H1 (cell line): ENCODE measurements around the gene LY6G6F. TPM values are rescaled to one million over a fixed set of nuclear protein-coding genes. Genes with fewer than 3 reads are reported as not detected.

ENCODE experiments used
- BCL11A ChIP-seq, 2 experiments: IDR thresholded peaks; one replicate each; pipeline ENCODE4 v1.6.1; 2011; ENCODE audit warnings: low read depth in 2 of 2, low read length in 2 of 2, mild to moderate bottlenecking in 2 of 2
- EGR1 ChIP-seq: IDR thresholded peaks from 2 replicates; pipeline ENCODE4 v1.6.1; 2011; ENCODE audit warnings: low read depth, low read length, borderline replicate concordance
- EP300 ChIP-seq, 2 experiments: IDR thresholded peaks; 1 replicate in 1 of 2; 2 replicates in 1 of 2; pipeline ENCODE4 v1.6.1; 2011 to 2012; ENCODE audit warnings: low read depth in 2 of 2, low read length in 2 of 2, mild to moderate bottlenecking in 2 of 2, borderline replicate concordance in 1 of 2, inconsistent platforms in 1 of 2, moderate library complexity in 1 of 2
- EZH2 ChIP-seq: fragments of 200-600 bp; sonication (generic); IDR thresholded peaks from 2 replicates; pipeline ENCODE4 v1.7.1; 2012; ENCODE audit warnings: low read depth, mild to moderate bottlenecking, moderate library complexity, low read length, inconsistent platforms; ENCODE audit not compliant: severe bottlenecking
- GABPA ChIP-seq: IDR thresholded peaks from 2 replicates; pipeline ENCODE4 v1.6.1; 2011; ENCODE audit warnings: mild to moderate bottlenecking, low read length, moderate library complexity, borderline replicate concordance; ENCODE audit not compliant: insufficient read depth
- HDAC2 ChIP-seq, 2 experiments: fragments of 300-600 bp in 1 of 2; sonication (generic) in 1 of 2; IDR thresholded peaks; 2 replicates each; pipeline ENCODE4 v1.6.1; 2011 to 2012; ENCODE audit warnings: low read depth in 2 of 2, low read length in 2 of 2, mild to moderate bottlenecking in 2 of 2, moderate library complexity in 2 of 2, borderline replicate concordance in 1 of 2, inconsistent platforms in 1 of 2
- KDM1A ChIP-seq: fragments of 200-600, 300-600 bp; sonication (generic); IDR thresholded peaks from 2 replicates; pipeline ENCODE4 v1.7.1; 2016; ENCODE audit warnings: mild to moderate bottlenecking, low read length, borderline replicate concordance
- RAD21 ChIP-seq, 2 experiments: IDR thresholded peaks in 1 of 2; conservative IDR thresholded peaks in 1 of 2; 2 replicates each; pipeline ENCODE4 v1.6.1; 2011; ENCODE audit warnings: low read depth in 2 of 2, low read length in 2 of 2, improper control_type of control experiment in 1 of 2, inconsistent platforms in 1 of 2, mild to moderate bottlenecking in 1 of 2, moderate library complexity in 1 of 2
- SP1 ChIP-seq: IDR thresholded peaks from 2 replicates; pipeline ENCODE4 v1.6.1; 2011; ENCODE audit warnings: low read depth, low read length
- SP4 ChIP-seq: IDR thresholded peaks from 2 replicates; pipeline ENCODE4 v1.6.1; 2012; ENCODE audit warnings: low read length, inconsistent platforms
- SUZ12 ChIP-seq: fragments of 200-600 bp; sonication (generic); IDR thresholded peaks from 2 replicates; pipeline ENCODE4 v1.6.1; 2012; ENCODE audit warnings: mild to moderate bottlenecking, inconsistent platforms, low read length, moderate library complexity, mixed read lengths
- TAF7 ChIP-seq: optimal IDR thresholded peaks from 2 replicates; pipeline ENCODE3; 2011; ENCODE audit warnings: low read depth, mild to moderate bottlenecking, inconsistent platforms, low read length, moderate library complexity, borderline replicate concordance
- TCF12 ChIP-seq: IDR thresholded peaks from 2 replicates; pipeline ENCODE4 v1.6.1; 2011; ENCODE audit warnings: low read depth, mild to moderate bottlenecking, low read length
- polyA plus RNA-seq, 7 experiments: library from polyadenylated mRNA; depleted of rRNA in 3 of 7; stranded (reverse) in 5 of 7; unstranded in 2 of 7; fragments of >200 nt in 5 of 7; fragments of 200-250 nt in 2 of 7; gene quantifications; 1 replicate in 5 of 7; 2 replicates in 1 of 7; 4 replicates in 1 of 7; pipeline versions ENCODE4 v1.2.1 to v1.2.3, GENCODE V29; 2011 to 2013; ENCODE audit warnings: missing spikeins in 2 of 7, mixed read lengths in 2 of 7
- total RNA-seq: library from RNA; stranded (reverse); fragmentation: NEBNext Ultra II Directional; extraction: Animal tissue kit (Norgen Biotek cat#: 25700); gene quantifications from 2 replicates; pipeline ENCODE4 v1.2.1, GENCODE V29; 2021
- TF ChIP-seq, protein P1 (sequence below): IDR thresholded peaks from 2 replicates; pipeline ENCODE4 v1.6.1; 2012; ENCODE audit warnings: inconsistent platforms
- TF ChIP-seq, protein P2 (sequence below): IDR thresholded peaks from 2 replicates; pipeline ENCODE4 v1.6.1; 2012; ENCODE audit warnings: inconsistent platforms
- TF ChIP-seq, protein P3 (sequence below), 3 experiments: IDR thresholded peaks; 1 replicate in 2 of 3; 2 replicates in 1 of 3; pipeline versions ENCODE4 v1.5.1 to v1.6.1; 2011; ENCODE audit warnings: low read length in 3 of 3, mild to moderate bottlenecking in 3 of 3, inconsistent platforms in 2 of 3, low read depth in 1 of 3, moderate library complexity in 1 of 3; ENCODE audit not compliant: insufficient read depth in 1 of 3; ENCODE audit errors: control extremely low read depth in 1 of 3
- TF ChIP-seq, protein P4 (sequence below): IDR thresholded peaks from 2 replicates; pipeline ENCODE4 v1.6.1; 2011; ENCODE audit warnings: low read depth, mild to moderate bottlenecking, low read length; ENCODE audit not compliant: insufficient read depth

The LY6G6F gene
- total and polyA plus RNA-seq, 2 of the 8 experiments (the other 6 are each of a cell fraction or from before 2014, with no cell fraction given): not detected

DNA sequence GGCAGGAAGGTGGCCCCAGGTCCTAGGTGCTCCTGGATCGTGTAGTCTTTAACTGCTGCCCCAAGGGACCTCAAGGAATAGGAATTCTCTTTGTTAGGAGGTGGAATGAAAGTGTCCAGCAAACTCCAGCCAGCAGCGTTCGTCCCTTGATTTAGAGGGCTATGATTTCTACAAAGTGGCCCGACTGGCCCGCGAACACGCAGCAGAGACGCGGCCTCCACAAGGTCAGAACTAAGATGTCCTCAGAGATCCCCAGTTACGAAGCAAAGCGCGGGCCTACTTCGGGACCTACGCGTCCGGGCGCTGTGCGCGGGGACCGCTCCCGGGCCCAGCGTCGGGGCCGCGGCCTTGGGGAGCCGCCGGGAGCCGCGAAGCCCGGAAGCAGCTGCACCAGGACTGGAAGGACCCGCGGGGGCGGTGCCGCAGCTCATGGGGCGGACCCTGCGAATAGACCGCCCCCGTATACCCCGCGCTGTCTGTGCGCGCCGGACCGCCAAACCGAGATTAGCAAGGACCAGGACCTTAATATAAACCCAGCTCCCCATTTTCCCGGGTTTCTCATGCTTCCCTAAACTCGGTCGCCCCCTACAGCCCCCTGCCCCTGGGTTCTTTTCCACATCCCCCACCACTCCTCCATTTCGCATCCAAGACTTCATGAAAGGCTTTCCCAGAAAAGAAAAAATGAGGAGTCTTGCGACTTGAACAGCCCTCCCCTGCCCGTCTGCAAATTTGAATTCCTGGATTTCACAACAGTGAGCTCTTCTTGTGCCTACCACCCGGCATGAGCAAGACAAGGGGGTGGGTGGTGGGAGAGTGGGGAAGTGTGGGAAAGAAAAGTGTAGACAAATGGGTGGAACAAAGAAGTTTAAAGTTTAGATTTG lies 46.0 kb upstream of the LY6G6F start, which contains the start of gene C6orf47 (continued):
- TF ChIP-seq, protein P1, sequence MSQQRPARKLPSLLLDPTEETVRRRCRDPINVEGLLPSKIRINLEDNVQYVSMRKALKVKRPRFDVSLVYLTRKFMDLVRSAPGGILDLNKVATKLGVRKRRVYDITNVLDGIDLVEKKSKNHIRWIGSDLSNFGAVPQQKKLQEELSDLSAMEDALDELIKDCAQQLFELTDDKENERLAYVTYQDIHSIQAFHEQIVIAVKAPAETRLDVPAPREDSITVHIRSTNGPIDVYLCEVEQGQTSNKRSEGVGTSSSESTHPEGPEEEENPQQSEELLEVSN: no peak
- TF ChIP-seq TCF12: no peak
- TF ChIP-seq, protein P2, sequence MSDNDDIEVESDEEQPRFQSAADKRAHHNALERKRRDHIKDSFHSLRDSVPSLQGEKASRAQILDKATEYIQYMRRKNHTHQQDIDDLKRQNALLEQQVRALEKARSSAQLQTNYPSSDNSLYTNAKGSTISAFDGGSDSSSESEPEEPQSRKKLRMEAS: 0 out of 2 replicates have a peak, but pooled peaks have one; percentile 23
- peak; percentile 28 for TF ChIP-seq TAF7
- TF ChIP-seq, protein P3, sequence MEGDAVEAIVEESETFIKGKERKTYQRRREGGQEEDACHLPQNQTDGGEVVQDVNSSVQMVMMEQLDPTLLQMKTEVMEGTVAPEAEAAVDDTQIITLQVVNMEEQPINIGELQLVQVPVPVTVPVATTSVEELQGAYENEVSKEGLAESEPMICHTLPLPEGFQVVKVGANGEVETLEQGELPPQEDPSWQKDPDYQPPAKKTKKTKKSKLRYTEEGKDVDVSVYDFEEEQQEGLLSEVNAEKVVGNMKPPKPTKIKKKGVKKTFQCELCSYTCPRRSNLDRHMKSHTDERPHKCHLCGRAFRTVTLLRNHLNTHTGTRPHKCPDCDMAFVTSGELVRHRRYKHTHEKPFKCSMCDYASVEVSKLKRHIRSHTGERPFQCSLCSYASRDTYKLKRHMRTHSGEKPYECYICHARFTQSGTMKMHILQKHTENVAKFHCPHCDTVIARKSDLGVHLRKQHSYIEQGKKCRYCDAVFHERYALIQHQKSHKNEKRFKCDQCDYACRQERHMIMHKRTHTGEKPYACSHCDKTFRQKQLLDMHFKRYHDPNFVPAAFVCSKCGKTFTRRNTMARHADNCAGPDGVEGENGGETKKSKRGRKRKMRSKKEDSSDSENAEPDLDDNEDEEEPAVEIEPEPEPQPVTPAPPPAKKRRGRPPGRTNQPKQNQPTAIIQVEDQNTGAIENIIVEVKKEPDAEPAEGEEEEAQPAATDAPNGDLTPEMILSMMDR (IDR thresholded peaks at IDR 0.05; ENCODE audit: control extremely low read depth in 1 of 3, insufficient read depth in 1 of 3, low read depth in 1 of 3, low read length in 3 of 3): no peak
- peak; percentile 65; the same call in 1 of the 2 replicates for TF ChIP-seq GABPA
- TF ChIP-seq EGR1: peak; percentile 89
- peak; percentile 31; the same call in 1 of the 2 replicates for TF ChIP-seq SP1
- TF ChIP-seq EZH2: no peak
- TF ChIP-seq EP300 (IDR thresholded peaks at IDR 0.05; ENCODE audit: borderline replicate concordance in 1 of 2, low read depth in 2 of 2, low read length in 2 of 2): no peak
- TF ChIP-seq, protein P4, sequence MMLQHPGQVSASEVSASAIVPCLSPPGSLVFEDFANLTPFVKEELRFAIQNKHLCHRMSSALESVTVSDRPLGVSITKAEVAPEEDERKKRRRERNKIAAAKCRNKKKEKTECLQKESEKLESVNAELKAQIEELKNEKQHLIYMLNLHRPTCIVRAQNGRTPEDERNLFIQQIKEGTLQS: no peak
- TF ChIP-seq HDAC2 (IDR thresholded peaks at IDR 0.05; ENCODE audit: borderline replicate concordance in 1 of 2, low read depth in 2 of 2, low read length in 2 of 2): peak in 1 of 2 experiments; percentile 24; a peak in 1 of 4 replicates
- TF ChIP-seq RAD21 (IDR thresholded peaks at IDR 0.05 in 1 of 2, conservative IDR thresholded peaks at IDR 0.05 in 1 of 2; ENCODE audit: low read depth in 2 of 2, low read length in 2 of 2): peak in 1 of 2 experiments; percentile 3; a peak in 1 of 4 replicates
- TF ChIP-seq KDM1A: no peak
- TF ChIP-seq BCL11A (IDR thresholded peaks at IDR 0.05; ENCODE audit: low read depth in 2 of 2, low read length in 2 of 2): no peak
- no peak; the same call in 1 of the 2 replicates for TF ChIP-seq SP4
- no peak for TF ChIP-seq SUZ12
